Measurements from ENCODE around the gene PHLDB2.

PHLDB2 gene

DNA sequence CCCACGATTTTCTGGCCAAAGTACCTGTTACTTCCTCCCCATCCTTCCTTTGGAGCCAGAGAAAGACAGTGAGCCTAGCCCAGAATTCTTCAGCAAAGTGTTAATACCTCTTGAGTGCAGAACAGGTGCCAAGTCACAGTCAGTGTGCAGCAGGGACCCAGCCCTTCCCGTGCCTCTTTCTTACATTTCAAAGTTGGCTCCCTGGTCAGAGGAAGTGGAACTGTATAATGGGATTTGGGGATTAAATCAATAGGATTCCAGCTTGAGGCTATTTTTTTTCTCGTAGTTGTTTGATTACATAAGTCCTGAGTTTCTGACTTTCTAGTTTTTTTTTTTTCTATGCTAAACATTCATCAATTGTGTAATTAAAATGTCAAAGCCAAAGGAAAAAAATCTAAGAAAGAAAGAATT is 67.2 kb downstream of the PHLDB2 start:
- DNase-seq: no peak

DNA sequence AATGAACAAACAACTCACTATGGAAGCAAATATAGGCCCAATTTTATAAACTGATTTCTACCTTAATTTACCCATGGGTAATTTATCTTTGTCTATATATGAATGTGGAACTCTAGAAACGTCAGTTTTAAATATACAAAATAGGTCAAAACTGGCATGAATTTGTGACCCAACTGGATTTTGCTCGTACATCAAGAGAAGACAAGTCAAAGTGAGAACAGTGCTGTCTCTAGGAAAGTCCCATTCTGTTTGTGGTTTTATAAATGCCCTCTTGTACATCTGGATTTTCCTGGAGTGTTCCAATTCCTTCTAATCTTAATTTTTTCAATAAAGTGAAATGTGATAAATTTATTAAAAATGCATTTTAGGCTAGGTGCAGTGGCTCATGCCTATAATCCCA is 69.5 kb downstream of the PHLDB2 start:
- DNase-seq: no peak

DNA sequence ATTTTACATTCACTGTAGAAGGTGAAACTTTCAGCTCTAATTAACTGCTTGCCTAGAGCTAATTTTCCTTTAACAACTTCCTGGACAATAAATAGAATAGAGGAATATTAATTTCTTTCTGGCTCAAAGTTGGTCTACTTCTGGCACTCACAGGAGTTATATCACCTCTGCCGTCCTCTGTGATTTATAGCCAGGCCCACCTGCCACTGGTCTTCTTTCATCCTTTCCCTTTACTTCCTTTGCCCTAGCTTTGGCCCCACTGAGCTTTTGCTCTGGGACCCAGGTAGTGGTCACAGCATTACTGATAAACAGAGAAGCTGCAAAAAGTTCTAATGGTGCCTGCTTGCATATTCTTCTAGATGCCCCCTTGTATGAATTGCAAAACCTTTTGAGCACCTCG is 70.4 kb downstream of the PHLDB2 start:
- DNase-seq: no peak

DNA sequence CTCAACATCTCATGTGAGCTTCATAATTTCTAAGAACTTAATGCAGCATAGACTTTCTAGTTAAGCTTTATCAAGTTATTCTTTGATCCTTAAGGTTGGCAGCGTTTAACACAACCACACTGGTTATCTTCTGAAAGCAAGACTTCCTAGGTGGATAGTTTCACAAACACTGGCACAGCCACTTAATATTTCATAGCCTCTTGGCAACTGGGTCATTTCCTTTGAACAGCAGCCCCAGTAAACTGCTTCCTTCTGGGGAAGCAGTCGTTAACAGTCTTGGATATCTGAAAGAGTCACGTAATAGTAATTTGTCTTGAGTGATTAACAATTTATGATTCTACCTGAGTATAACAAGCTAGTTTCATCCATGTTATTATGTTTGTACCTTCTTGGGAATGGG is 73.9 kb downstream of the PHLDB2 start:
- no peak for DNase-seq

DNA sequence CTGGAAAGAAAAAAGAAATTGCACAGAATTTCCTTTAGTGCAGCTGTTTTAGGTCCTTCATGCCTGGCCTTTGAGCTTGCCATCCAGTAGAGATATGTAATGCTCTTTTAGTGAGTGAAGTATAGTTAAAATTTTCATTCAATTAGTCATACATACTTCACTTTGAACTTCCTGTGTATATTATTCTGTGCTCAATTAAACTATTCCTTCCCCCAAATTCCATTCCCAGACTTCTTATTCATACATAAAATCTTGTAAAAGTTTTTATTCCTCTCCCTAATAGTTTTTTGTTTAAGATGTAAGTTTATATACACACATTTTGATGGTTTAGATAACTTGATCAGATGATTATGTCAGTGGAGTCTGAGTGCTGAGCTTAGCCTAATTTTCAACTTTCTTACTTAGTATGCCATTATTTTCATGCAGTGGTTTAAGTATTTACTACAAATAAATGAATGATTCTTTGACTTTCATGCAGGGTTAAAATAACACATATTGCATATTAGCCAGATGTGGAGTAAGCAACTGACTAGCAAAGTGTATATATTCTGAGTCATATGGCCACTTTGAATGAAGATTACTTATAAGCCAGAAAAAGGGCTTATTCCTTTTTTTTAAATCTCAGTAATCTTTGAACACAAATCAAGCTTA is 77.3 kb downstream of the PHLDB2 start:
- no peak for DNase-seq

DNA sequence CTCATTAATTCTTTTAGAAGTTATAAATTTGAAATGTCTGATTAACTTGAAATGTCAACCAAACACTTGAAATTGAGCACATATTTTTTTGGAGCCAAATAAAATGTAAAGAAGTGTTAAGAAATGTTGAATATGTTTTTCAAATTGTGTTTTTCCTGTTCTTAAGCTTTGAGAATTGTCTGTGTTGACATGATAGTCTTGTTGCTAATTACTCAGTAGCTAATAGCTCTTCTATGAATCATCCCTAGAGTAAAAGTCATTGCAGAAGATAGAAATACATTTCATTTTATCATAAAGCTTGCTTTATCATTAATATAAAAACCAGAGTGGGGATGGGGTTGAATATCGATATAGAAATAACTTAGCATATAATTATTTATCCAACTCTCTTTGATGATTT is 77.9 kb downstream of the PHLDB2 start:
- no peak for DNase-seq

DNA sequence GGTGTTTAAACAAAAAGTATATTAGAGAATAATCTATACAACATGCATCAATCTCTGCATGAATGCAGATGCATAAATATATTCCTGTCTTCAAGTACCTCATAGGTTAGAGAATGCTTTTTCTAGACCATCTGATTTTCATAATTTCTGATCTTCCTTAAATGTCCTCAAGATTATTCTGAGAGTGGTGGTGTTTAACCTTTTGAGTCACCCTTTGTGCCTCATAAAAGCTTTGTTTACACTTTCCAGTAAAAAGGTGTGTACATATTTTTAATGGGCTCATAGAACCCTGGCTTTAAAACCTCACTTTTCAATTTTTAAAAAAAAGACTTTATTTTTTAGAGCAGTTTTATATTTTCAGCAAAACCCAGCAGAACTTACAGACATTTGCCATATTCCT is 78.8 kb downstream of the PHLDB2 start:
- DNase-seq: no peak

DNA sequence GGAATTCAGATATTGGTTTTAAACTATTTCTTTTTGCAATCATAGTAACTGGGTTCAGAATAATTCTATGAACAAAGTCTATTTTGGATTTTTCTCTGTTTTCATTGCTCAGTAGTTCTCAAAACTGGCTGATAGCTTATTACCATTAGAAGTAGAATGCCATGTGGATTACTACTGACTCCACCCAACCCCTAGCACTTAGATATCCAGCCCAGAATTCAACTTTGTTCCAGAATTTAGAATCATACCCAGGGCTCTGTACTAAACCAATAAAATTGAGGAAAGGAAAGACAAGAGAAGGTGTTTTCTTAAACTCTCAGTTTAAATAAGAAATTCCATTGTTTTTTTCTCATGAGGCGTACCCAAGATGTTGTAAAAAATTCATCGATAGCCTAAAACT is 80.8 kb downstream of the PHLDB2 start:
- no peak for DNase-seq

DNA sequence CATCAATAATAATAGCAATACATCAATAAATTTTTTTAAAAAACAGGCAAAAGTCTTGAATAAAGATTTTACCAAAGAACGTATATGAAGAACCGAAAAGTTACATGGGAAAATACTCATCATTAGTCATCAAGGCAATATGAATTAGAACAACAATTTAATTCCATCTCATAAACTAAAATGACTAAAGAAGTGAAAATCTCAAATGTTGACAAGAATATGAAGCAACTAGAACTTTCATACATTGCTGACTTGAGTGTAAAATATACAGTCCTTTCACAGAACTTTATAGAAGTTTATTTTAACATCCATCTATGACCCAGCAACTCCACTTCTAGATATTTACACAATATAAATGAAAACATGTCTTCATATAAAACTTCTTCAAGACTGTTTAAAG is 84.5 kb downstream of the PHLDB2 start:
- no peak for DNase-seq

DNA sequence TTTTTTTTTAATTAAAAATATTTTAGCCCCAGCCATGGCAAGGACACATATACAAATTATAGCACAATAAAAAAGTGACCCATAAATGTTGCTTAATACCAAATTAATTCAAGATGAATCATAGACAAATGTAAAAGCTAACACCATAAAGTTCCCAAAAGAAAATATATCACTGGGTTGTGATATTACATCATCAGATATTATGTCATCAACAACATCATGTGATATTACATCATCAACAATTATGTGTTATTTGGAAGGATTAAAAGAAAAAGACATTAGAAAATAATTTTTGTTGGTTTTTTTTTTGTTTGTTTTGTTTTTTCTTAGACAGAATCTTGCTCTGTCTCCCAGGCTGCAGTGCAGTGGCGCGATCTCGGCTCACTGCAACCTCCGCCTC is 85.3 kb downstream of the PHLDB2 start:
- DNase-seq: no peak

DNA sequence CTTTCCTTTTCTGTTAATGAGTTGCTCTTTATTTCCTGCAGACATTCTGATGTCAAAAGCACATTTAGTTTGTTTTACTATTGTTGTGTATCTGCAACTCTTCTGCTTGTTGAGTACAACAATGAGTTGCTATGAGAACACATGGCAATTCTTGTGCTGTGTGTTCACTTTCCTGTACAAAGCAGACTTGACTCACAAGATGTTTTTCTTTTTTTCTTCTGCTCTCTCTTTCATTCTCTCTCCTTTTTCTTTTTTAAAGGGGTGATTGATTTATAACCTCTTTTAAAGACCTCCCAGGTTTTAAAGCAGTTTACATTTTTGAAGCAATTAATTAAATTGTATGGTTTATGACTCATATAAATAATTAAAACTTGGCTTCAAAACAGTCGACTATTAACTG is 88.2 kb downstream of the PHLDB2 start:
- DNase-seq: no peak

DNA sequence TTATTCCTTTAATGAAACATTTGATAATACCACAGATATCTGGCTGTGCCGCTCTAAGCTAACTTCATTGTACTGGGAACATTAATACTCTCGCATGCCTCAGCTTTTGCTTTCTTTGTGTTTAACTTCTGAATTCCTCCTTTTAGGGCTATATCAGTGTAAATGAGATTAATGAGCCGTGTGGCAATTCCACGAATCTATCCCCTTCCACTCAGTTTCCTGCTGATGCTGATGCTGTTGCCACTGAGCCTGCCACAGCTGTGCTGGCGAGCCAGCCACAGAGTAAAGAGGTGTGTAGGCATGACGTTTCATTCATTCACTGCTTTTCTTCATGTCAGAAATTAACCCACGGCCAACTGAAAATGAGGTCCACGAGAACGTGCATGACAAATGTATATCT is 89.7 kb downstream of the PHLDB2 start:
- no peak for DNase-seq

DNA sequence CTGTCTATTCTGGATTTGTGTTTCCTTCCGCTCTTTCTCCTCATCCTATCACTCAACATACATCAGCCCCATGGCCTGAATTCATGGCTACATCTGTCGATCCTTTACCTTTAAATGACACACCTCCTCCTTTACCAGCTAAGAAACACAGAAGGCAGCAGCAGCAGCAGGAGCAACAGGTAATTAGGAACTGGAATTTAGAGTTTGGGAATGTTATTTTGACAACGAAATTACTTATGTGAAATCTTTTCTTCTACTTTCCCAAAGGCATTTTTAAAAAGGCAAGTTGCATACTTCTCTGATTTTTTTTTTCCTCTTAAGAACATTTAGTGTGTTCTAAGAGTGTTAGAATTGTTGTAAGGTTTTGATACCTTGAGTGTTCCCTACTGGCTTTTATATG is 90.6 kb downstream of the PHLDB2 start:
- DNase-seq: no peak

DNA sequence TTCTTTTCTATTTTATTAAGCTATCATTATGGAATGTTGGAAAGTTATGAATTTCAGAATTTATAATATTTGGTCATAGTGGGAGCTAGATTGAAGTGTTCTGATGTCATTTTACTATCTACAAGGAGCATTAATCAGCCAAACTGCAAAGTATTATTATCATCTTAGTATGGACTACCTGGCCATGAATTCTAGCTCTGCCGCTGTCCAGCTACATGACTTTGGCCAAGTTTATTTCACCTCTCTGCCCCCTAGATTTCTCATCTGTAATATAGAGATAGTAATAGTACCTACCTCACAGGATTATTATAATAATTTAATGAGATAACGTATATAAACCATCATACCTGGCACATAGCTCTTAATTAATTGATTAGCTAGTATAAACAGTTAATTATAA is 92.0 kb downstream of the PHLDB2 start:
- no peak for DNase-seq

DNA sequence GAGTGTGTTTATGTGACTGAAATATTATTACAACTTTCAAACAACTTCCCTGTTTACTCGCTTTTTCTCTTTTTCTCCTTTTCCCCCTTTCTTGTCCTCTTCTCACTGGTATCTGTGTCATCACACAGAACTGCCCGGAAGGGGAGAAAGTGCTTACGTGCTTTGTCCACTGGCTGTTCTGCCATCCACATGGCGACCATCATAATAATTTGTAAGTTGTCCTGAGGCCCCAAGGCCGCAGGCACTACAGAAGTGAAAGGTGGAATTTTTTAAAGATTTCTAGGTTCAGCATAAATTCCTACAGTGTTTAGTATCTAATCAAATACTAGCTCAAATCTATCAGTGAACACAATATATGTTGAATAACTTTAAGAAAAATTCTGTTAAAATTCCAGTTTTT is 93.0 kb downstream of the PHLDB2 start:
- DNase-seq: no peak

DNA sequence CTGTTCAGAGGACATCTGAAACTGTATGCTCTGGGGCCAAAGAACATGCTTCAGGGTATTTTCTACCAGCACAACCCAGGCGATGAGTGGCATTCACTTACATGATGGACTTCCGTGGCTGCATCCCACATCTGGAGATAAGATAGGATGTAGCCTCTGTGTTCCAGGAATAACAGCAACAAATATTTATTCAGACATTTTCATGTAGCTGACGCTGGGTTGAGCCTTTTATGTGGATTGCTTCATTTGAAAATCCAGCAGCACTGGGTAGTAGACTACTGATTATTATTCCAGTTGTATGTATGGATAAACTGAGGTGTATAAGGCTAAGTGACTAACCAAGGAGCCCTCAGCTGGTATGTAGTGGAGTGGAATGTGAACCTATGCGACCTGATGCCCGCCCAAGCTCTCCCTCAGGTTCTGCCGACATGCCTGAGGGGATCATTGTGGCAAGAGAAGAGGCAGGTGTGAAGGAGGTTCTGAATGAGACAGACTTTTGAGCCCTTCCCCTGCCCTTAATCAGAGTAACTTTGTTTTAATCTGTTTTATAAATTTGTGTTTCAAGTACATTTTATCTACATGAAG is 93.9 kb downstream of the PHLDB2 start:
- no peak for DNase-seq

DNA sequence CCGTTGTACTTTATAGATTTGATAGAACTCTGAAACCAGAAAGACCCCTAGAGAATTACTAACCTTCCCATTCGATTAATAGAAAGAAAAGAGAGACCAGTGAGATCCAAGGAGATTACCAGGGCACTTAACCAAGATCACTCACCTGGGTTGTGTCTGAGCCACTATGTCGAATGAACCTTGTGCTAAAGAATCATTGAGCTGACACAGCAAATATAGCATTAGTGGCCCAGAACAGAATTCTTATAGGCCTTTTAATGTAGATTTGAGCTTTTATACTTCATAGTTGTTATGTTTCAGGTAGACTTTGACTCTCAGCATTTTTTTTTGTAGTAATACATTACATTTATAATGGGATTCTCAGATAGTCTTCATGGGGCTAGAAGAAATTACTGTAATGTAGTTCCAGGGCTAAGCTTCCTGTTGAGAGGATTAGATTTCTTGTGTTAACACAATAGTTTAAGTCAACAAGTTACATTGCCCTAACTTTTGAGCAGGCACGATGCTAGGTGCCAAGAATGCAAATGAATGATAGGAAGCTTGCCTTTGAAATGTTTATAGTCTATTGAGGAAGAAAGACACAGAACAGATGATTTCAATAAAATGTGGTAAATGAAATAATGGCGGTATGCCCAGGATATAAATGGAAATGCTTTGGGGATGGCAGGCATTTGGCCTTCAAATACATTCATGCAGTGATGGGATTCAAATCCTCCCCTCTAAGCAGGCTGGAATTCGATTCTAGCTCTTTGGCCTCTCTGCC is 95.3 kb downstream of the PHLDB2 start:
- no peak for DNase-seq

DNA sequence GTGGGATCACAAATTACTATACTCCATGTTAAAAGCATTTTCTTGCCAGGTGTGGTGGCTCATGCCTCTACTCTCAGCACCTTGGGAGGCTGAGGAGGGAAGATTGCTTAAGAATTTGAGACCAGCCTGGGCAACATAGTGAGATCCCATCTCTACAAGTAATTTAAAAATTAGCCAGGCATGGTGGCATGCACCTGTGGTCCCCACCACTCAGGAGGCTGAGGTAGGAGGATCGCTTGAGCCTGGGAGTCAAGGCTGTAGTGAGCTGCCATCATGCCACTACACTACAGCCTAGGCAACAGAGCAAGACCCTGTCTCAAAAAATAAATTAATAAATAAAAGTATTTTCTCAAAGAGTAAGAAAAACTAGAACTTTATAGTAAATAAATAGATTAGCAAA is 96.8 kb downstream of the PHLDB2 start:
- no peak for DNase-seq

DNA sequence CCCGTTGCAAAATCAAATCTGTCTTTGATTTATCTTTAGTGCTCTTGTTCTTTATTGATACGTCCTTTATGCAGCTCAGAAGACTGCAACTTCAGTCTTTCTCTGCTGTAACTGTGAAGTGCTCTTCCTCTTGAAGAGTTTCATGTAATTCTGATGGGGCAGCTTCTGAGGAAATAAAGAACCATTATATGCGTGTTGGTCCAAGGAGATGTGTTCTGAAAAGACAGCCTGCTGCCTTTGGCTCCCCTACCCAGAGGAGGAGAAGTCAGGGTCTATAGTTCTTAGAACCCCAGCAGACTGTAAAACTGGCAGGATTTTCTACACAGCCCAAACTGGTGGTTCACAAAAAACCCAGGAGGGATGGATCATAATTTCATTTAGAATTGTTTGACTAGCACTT is 97.4 kb downstream of the PHLDB2 start:
- DNase-seq: no peak

DNA sequence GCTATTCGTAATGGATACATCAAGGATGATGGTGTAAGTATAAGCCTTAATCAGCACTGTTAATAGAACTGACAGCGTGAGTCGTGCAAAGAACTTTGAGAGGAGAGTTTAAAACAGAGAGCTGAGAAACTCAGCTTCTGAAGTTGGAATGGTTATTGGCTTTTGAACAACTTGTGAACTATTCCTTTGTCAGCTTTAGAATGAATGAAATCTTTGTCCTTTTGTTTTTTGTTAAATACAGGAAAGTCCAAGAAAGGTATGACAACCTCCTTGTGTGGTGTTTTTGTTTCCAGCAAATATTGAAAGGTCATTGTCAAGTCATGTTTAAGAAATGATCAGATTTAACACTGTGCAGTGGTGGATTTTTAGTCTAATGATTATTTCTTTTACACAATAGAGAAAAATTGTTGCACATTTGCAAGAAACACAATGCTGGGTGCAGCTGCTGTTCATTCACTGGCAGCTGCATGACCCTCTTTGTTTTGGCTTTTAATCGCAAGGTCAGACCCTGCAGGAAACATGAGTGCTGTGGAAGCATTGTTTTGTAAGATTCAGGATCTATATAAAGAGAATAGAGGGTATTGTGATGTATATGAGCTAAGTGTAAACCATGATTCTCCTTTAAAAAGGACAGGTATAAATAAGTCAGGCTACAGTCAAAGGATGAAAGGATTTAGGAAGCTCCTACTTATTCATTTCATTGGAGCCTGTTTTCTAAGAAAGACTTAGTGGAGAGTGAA is 98.1 kb downstream of the PHLDB2 start:
- DNase-seq: no peak

DNA sequence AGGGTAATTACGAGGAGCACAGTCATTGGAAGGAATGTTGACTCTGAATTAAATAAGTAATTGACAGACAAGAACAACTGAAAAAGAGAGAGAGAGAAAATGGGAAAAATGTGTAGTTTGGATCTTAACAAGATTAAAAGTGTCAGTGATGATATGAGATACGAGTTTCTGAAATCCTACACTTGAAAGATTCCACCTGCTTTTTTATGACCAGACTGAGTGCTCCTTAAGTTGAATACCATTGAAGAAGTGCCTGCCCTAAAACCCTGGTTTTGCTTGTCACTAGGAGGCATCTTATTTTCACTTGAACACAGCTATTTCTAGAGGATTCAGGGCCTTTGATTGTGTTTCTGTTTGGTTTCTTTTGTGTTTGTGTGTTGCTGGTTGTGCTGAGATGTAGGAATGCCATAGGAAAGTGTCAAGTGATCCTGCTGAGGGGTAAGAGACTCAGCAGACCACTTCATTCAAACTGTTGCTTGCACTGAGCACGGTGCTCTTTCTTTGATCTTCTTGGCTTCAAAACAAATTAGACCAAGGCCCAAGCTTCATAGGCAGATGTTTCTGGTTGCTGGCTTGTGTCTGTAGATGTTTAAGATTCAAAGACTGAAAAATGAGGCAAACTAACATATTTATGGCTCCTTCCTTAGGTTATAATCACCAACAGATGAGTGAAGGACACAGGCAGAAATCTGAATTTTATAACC is 102.5 kb downstream of the PHLDB2 start:
- DNase-seq: no peak

DNA sequence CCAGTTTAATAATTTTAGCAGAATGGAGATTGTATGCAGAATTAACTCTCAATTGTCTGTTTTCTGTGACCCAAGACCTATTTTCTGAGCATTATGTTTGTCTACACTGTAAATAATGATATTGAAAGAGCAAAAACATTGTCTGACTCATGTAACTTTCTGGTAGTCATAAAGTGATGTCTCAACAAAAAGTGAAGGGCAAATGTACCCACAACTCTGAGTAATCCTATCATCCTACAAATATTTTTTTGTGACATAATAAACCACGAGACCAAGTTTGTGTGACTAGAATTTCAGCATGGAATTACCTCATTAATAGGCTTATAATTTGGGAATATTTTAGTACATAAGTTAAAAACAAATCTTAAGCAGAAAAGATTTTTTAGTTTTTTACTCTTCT is 104.4 kb downstream of the PHLDB2 start:
- DNase-seq: no peak

DNA sequence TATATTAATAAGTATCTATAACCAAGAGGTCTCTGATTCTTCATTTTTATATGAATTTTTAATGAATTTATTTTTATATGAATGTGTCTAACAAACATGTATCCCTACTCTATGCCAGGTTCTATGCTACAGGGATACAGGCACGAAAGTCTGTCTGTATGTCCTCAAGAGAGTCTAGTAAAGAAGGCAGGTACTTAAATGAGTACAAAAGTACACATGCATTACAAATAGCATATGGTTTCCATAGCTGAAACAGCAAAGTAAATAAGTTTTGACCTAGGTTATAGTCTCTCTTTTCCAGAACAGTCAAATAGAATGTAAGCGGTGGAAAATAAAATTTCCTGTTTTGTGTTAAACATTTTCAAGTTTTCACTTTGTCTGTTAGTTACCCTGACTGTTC is 106.4 kb downstream of the PHLDB2 start:
- DNase-seq: no peak

Measured in stimulated activated naive CD4-positive, alpha-beta T cell treated with Interleukin-2 at 50 U/mL for 16 hours (primary cell).